ENCODE results near the gene LCN6.

DNA sequence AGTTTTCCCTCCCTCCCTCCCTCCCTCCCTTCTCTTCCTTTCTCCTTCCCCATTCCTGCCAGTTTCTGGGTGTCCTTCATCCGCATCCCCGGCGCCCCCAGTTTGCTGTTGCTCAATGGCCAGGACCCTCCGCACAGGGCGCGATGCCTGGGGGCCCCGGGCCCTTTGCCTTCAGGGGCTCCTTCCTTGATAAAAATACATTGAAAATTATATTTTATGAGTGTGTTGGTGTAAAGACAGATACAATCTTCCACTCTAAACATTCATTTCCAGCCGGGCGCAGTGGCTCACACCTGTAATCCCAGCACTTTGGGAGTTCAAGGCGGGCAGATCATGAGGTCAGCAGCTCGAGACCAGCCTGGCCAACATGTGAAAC lies 53.5 kb downstream of the LCN6 start:
- TF ChIP-seq, protein P1, sequence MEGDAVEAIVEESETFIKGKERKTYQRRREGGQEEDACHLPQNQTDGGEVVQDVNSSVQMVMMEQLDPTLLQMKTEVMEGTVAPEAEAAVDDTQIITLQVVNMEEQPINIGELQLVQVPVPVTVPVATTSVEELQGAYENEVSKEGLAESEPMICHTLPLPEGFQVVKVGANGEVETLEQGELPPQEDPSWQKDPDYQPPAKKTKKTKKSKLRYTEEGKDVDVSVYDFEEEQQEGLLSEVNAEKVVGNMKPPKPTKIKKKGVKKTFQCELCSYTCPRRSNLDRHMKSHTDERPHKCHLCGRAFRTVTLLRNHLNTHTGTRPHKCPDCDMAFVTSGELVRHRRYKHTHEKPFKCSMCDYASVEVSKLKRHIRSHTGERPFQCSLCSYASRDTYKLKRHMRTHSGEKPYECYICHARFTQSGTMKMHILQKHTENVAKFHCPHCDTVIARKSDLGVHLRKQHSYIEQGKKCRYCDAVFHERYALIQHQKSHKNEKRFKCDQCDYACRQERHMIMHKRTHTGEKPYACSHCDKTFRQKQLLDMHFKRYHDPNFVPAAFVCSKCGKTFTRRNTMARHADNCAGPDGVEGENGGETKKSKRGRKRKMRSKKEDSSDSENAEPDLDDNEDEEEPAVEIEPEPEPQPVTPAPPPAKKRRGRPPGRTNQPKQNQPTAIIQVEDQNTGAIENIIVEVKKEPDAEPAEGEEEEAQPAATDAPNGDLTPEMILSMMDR (IDR thresholded peaks at IDR 0.05), result no peak
- no peak for TF ChIP-seq POLR2A (IDR thresholded peaks at IDR 0.05)

Measured in transverse colon (tissue), 3 donors.